GM12892 (cell line): Measurements from ENCODE around the gene MALRD1.

Experiments used
- POLR2A ChIP-seq: IDR thresholded peaks from 2 replicates; pipeline ENCODE4 v1.6.1; 2011; ENCODE audit warnings: low read depth, low read length, control low read depth
- POLR2AphosphoS5 ChIP-seq: IDR thresholded peaks from 2 replicates; pipeline ENCODE4 v1.6.1; 2011; ENCODE audit warnings: low read depth, low read length, control low read depth
- TAF1 ChIP-seq: IDR thresholded peaks from 2 replicates; pipeline ENCODE4 v1.6.1; 2011; ENCODE audit warnings: low read depth, mild to moderate bottlenecking, control low read depth, low read length, borderline replicate concordance

DNA sequence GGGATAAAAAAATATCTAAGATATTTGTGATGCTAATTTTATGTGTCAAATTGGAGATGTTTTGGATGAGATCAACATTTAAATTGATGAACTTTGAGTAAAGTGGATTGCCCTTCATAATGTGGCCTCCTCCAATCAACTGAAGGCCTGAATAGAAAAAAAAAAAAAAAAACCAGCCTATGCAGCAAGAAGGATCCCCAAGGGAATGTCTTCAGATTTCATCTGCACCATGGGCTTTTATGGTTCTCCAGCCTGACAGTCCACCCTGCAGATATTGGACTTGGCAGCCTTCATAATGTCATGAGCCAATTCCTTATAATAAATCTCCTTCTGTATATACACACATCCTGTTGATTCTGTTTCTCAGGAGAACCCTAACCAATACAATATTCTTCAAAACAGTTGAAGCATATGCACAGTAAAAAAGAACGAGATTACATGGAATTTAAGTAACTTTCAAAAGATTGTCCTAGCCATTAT is 450.7 kb downstream of the MALRD1 start:
- no peak for TF ChIP-seq POLR2AphosphoS5
- no peak for TF ChIP-seq POLR2A
- no peak for TF ChIP-seq TAF1
